ENCODE results near the gene SH3RF1.

- TF ChIP-seq MAX (IDR thresholded peaks at IDR 0.05; ENCODE audit: low read depth, low read length): no peak
- no peak for TF ChIP-seq CTCF (IDR thresholded peaks at IDR 0.05; ENCODE audit: low read depth, low read length)
- no peak for TF ChIP-seq POLR2A (IDR thresholded peaks at IDR 0.05; ENCODE audit: extremely low read depth, insufficient read length)
- no peak for TF ChIP-seq MYC (IDR thresholded peaks at IDR 0.05; ENCODE audit: low read depth, low read length)
Measured at GRCh38 chr4:169222761-169223160, 48.0 kb downstream of the SH3RF1 start.

Measured in NB4 (cell line).